HepG2 (cell line): Measurements from ENCODE around the gene TIMM10. TPM values are rescaled to one million over a fixed set of nuclear protein-coding genes. Genes with fewer than 3 reads are reported as not detected.

Experiments used
- ATAC-seq: fragments of 200-7000 bp; cut with Tn5 transposase; 3 replicates; pipeline ENCODE4 v1.9.1; 2020; ENCODE audit warnings: mild to moderate bottlenecking, moderate library complexity
- BruUV-seq: library from RNA; stranded (reverse); fragments of 400-500 nt; replicated peaks from 2 replicates; lab custom pipeline; 2021; lab: Mats Ljungman, UMichigan
- CTCF ChIA-PET: fragments of 300-600 bp; formaldehyde crosslinking; extraction: SDS; loops from one replicate; lab custom pipeline; 2021; ENCODE audit warnings: low total read pairs, inconsistent platforms, low intra/inter-chr PET ratio; lab: Yijun Ruan, JAX
- POLR2A ChIA-PET: fragments of 350-600 bp; sonication (Branson Sonifier 250); formaldehyde crosslinking; loops from one replicate; lab custom pipeline; 2020; ENCODE audit warnings: antibody characterized with exemption, inconsistent platforms; lab: Yijun Ruan, JAX
- DNase-seq: peaks from one replicate; pipeline ENCODE4 v3.0.0-alpha.2; 2015; ENCODE audit warnings: low spot score
- FAIRE-seq: peaks from 3 replicates; lab custom pipeline; 2011; peaks lifted over from hg19 to GRCh38; lab: Jason Lieb, UNC
- H2AFZ ChIP-seq: one replicate; pipeline ENCODE4 v1.6.1; 2011; ENCODE audit warnings: low read length, inconsistent platforms
- H3K27ac ChIP-seq: fragments of 300-600 bp; 3 replicates; pipeline ENCODE4 v1.8.0; 2011; ENCODE audit warnings: mixed run types, mild to moderate bottlenecking, mixed read lengths, low read length, inconsistent platforms; ENCODE audit not compliant: insufficient read depth; ENCODE audit errors: extremely low read length
- H3K27me3 ChIP-seq, 2 experiments: fragments of 200-600 bp in 1 of 2; 2 replicates in 1 of 2; 3 replicates in 1 of 2; pipeline versions ENCODE4 v1.6.0 to v1.8.0; 2011; ENCODE audit warnings: low read length in 2 of 2, mild to moderate bottlenecking in 2 of 2, moderate library complexity in 2 of 2, inconsistent platforms in 1 of 2; ENCODE audit not compliant: insufficient read depth in 2 of 2, control insufficient read depth in 1 of 2
- H3K36me3 ChIP-seq, 2 experiments: fragments of 200-600 bp in 1 of 2; replicated peaks in 1 of 2; 2 replicates in 1 of 2; 3 replicates in 1 of 2; pipeline versions ENCODE4 v1.5.1 to v1.8.0; 2011; ENCODE audit warnings: low read length in 2 of 2, inconsistent platforms in 1 of 2; ENCODE audit not compliant: insufficient read depth in 2 of 2, control insufficient read depth in 1 of 2
- H3K4me1 ChIP-seq: 2 replicates; pipeline ENCODE4 v1.5.1; 2012; ENCODE audit warnings: low read length, inconsistent platforms; ENCODE audit not compliant: insufficient read depth
- H3K4me2 ChIP-seq: 2 replicates; pipeline ENCODE4 v1.6.0; 2011; ENCODE audit warnings: low read depth, low read length, inconsistent platforms
- H3K4me3 ChIP-seq, 3 experiments: fragments of 200-600 bp in 1 of 3; sonication (generic), shearing (Covaris generic) in 1 of 3; replicated peaks in 1 of 3; 2 replicates each; pipeline ENCODE4 v1.5.1; 2011 to 2016; ENCODE audit warnings: low read length in 3 of 3, inconsistent platforms in 2 of 3, low read depth in 2 of 3, mild to moderate bottlenecking in 2 of 3, control low read depth in 1 of 3, mixed read lengths in 1 of 3; ENCODE audit not compliant: insufficient read depth in 1 of 3
- H3K79me2 ChIP-seq: one replicate; pipeline ENCODE4 v1.6.1; 2011; ENCODE audit warnings: low read length, inconsistent platforms; ENCODE audit not compliant: insufficient read depth
- H3K9ac ChIP-seq: 2 replicates; pipeline ENCODE4 v1.6.0; 2011; ENCODE audit warnings: mild to moderate bottlenecking, low read depth, low read length, inconsistent platforms; ENCODE audit not compliant: insufficient read depth
- H3K9me3 ChIP-seq: 2 replicates; pipeline ENCODE4 v1.5.1; 2012; ENCODE audit warnings: mild to moderate bottlenecking, low read length
- H4K20me1 ChIP-seq: 2 replicates; pipeline ENCODE4 v1.6.0; 2011; ENCODE audit warnings: inconsistent platforms, mild to moderate bottlenecking, low read length, moderate library complexity; ENCODE audit not compliant: insufficient read depth
- AGO2 ChIP-seq: fragments of 200-400 bp; formaldehyde crosslinking; optimal IDR thresholded peaks from 2 replicates; pipeline ENCODE3; 2017; ENCODE audit warnings: mild to moderate bottlenecking, low read depth, low read length, moderate library complexity
- NR2C2 ChIP-seq: sonication (generic); formaldehyde crosslinking; IDR thresholded peaks from 2 replicates; pipeline ENCODE4 v1.4.0; 2020; ENCODE audit warnings: missing genetic modification reagents, mild to moderate bottlenecking, moderate library complexity, borderline replicate concordance
- ZBTB7A ChIP-seq: sonication (generic); formaldehyde crosslinking; IDR thresholded peaks from 2 replicates; pipeline ENCODE4 v1.8.0; 2022; ENCODE audit warnings: mild to moderate bottlenecking, missing genetic modification reagents
- ZNF256 ChIP-seq: sonication (generic); formaldehyde crosslinking; conservative IDR thresholded peaks from 2 replicates; pipeline ENCODE4 v1.4.0; 2020; ENCODE audit warnings: missing genetic modification reagents
- ZNF556 ChIP-seq: sonication (generic); formaldehyde crosslinking; IDR thresholded peaks from 2 replicates; pipeline ENCODE4 v1.4.0; 2020; ENCODE audit warnings: mild to moderate bottlenecking, missing genetic modification reagents, borderline replicate concordance
- ZNF598 ChIP-seq: sonication (generic); formaldehyde crosslinking; IDR thresholded peaks from 2 replicates; pipeline ENCODE4 v1.5.1; 2020; ENCODE audit warnings: mild to moderate bottlenecking, missing genetic modification reagents, borderline replicate concordance
- WGBS: methylation state at CpG from one replicate; pipeline ENCODE4 v1.1.6; 2017; ENCODE audit warnings: low lambda C conversion rate; 5-methylcytosine and 5-hydroxymethylcytosine counted together
- in situ Hi-C: cut with HindIII; loops from 2 replicates; pipeline ENCODE4 v1.10.0; 2017; ENCODE audit warnings: low pct_unique_long_range_greater_than_20kb; ENCODE audit not compliant: extremely low pct_ligation_motif_present
- intact Hi-C: fragments of 100-400 bp; cut with micrococcal nuclease; formaldehyde crosslinking; loops from one replicate; pipeline ENCODE4 v1.10.0; 2022; ENCODE audit not compliant: unreplicated experiment
- polyA plus RNA-seq, 8 experiments: library from polyadenylated mRNA; depleted of rRNA in 3 of 8; stranded (reverse) in 7 of 8; unstranded in 1 of 8; fragments of >200 nt; fragmentation: Illumina TruSeq in 4 of 8; extraction: Trizol in 4 of 8; gene quantifications; 2 replicates each; pipeline versions ENCODE4 v1.2.1 to v1.2.3, GENCODE V29; 2011 to 2016; ENCODE audit warnings: low read depth in 4 of 8, missing spikeins in 1 of 8, mixed read lengths in 1 of 8; ENCODE audit not compliant: insufficient read depth in 1 of 8
- total RNA-seq, 5 experiments: library from RNA; depleted of rRNA; stranded (reverse); fragments of >200 nt; fragmentation: Illumina TruSeq; extraction: Trizol; gene quantifications; 2 replicates each; pipeline ENCODE4 v1.2.3, GENCODE V29; 2016; ENCODE audit warnings: low read depth in 1 of 5
- TF ChIP-seq, protein P1 (sequence below): sonication (generic); formaldehyde crosslinking; IDR thresholded peaks from 2 replicates; pipeline ENCODE4 v1.4.0; 2020; ENCODE audit warnings: mild to moderate bottlenecking, missing genetic modification reagents, borderline replicate concordance
- TF ChIP-seq, protein P2 (sequence below), 2 experiments: sonication (generic) in 1 of 2; formaldehyde crosslinking in 1 of 2; IDR thresholded peaks; 2 replicates each; pipeline versions ENCODE4 v1.5.1 to v1.6.1; 2011 to 2020; ENCODE audit warnings: borderline replicate concordance in 1 of 2, low read depth in 1 of 2, low read length in 1 of 2, mild to moderate bottlenecking in 1 of 2, missing genetic modification reagents in 1 of 2, moderate library complexity in 1 of 2
- TF ChIP-seq, protein P3 (sequence below): IDR thresholded peaks from 2 replicates; pipeline ENCODE4 v1.6.1; 2016; ENCODE audit warnings: missing biosample characterization, missing genetic modification reagents, low read depth

TIMM10 gene
- total and polyA plus RNA-seq, 2 of the 13 experiments (the other 11 are each of a cell fraction or from before 2014, with no cell fraction given) = 67.8 to 82.2 TPM

DNA sequence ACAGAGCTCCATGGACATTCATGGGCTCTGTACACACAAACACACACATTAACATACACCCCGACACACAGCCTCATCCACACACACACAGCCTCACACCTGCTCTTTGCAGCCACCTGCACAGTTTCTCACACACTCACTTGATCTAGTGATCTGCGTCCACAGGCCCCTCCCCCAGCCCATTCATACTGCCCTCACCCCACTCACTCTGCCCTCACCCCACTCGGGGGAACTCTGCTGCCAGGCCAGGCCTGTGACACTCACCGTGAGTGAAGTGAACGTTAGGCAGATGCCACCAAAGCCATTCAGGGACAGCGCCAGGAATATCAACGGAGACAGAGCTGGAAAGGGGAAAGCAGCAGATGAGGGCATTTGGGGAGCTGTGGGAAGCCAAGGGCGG lies 30.0 kb downstream of the TIMM10 start:
- in situ Hi-C loops = no loop called here
- Histone ChIP-seq H3K4me2 (no peak overlapping the region), H3K4me3 (no peak overlapping the region), H2AFZ (no peak overlapping the region), H3K4me1 (peaks cover 100% of the 10 kb centered on the region), H3K79me2 (peaks cover 43% of the 10 kb centered on the region), H3K27ac (peak overlapping the region; percentile 66), H3K36me3 (peaks cover 13 to 56% of the 10 kb centered on the region in 2 experiments), H4K20me1 (peaks cover 13% of the 10 kb centered on the region), H3K9me3 (no peaks in the 10 kb centered on the region), H3K27me3 (no peaks in the 10 kb centered on the region), H3K9ac (no peak overlapping the region)
- intact Hi-C loops = no loop called here
- DNase-seq = no peak
- ChIA-PET POLR2A (interaction anchor here (9.7 kb wide), 1 partner anchor 15 kb away, joined by 111 read pairs; the partner anchor contains the start of gene SLC43A1), CTCF (no interaction called here)
- no peak for ATAC-seq
- TSS peak; percentile 9 for BruUV-seq
- WGBS = 91% methylated on average over 6 of the region's 8 CpGs
- FAIRE-seq = no peak
- TF ChIP-seq ZNF256 (no peak), AGO2 (no peak), ZBTB7A (CRISPR knock-in tag) (0 out of 2 replicates have a peak, but pooled peaks have one; percentile 30), ZNF598 (CRISPR knock-in tag) (no peak), ZNF556 (CRISPR knock-in tag) (no peak), NR2C2 (no peak)
- TF ChIP-seq, protein P1, sequence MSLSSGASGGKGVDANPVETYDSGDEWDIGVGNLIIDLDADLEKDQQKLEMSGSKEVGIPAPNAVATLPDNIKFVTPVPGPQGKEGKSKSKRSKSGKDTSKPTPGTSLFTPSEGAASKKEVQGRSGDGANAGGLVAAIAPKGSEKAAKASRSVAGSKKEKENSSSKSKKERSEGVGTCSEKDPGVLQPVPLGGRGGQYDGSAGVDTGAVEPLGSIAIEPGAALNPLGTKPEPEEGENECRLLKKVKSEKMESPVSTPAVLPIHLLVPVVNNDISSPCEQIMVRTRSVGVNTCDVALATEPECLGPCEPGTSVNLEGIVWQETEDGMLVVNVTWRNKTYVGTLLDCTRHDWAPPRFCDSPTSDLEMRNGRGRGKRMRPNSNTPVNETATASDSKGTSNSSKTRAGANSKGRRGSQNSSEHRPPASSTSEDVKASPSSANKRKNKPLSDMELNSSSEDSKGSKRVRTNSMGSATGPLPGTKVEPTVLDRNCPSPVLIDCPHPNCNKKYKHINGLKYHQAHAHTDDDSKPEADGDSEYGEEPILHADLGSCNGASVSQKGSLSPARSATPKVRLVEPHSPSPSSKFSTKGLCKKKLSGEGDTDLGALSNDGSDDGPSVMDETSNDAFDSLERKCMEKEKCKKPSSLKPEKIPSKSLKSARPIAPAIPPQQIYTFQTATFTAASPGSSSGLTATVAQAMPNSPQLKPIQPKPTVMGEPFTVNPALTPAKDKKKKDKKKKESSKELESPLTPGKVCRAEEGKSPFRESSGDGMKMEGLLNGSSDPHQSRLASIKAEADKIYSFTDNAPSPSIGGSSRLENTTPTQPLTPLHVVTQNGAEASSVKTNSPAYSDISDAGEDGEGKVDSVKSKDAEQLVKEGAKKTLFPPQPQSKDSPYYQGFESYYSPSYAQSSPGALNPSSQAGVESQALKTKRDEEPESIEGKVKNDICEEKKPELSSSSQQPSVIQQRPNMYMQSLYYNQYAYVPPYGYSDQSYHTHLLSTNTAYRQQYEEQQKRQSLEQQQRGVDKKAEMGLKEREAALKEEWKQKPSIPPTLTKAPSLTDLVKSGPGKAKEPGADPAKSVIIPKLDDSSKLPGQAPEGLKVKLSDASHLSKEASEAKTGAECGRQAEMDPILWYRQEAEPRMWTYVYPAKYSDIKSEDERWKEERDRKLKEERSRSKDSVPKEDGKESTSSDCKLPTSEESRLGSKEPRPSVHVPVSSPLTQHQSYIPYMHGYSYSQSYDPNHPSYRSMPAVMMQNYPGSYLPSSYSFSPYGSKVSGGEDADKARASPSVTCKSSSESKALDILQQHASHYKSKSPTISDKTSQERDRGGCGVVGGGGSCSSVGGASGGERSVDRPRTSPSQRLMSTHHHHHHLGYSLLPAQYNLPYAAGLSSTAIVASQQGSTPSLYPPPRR (CRISPR knock-in tag) = no peak
- TF ChIP-seq, protein P2, sequence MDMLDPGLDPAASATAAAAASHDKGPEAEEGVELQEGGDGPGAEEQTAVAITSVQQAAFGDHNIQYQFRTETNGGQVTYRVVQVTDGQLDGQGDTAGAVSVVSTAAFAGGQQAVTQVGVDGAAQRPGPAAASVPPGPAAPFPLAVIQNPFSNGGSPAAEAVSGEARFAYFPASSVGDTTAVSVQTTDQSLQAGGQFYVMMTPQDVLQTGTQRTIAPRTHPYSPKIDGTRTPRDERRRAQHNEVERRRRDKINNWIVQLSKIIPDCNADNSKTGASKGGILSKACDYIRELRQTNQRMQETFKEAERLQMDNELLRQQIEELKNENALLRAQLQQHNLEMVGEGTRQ (IDR thresholded peaks at IDR 0.05; ENCODE audit: low read depth, low read length) = no peak
- TF ChIP-seq, protein P2 (CRISPR knock-in tag; IDR thresholded peaks at IDR 0.05; ENCODE audit: borderline replicate concordance) = no peak
- TF ChIP-seq, protein P3, sequence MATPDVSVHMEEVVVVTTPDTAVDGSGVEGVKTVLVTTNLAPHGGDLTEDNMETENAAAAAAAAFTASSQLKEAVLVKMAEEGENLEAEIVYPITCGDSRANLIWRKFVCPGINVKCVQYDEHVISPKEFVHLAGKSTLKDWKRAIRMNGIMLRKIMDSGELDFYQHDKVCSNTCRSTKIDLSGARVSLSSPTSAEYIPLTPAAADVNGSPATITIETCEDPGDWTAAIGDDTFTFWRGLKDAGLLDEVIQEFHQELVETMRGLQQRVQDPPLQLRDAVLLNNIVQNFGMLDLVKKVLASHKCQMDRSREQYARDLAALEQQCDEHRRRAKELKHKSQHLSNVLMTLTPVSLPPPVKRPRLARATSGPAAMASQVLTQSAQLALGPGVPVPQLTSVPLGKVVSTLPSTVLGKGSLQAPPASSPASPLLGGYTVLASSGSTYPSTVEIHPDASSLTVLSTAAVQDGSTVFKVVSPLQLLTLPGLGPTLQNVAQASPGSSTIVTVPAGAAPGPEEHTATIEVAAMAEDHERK = no peak
